Neural progenitor cell (in vitro differentiated cells): ENCODE results near the gene ANKDD1A. TPM values are rescaled to one million over a fixed set of nuclear protein-coding genes. Genes with fewer than 3 reads are reported as not detected.

Source experiments
- DNase-seq: peaks from one replicate; pipeline ENCODE4 v3.0.0-alpha.2; 2016; ENCODE audit warnings: low spot score
- H2AFZ ChIP-seq: fragments of 200-600 bp; sonication (generic); replicated peaks from 2 replicates; pipeline ENCODE4 v1.6.1; 2016; ENCODE audit warnings: antibody characterized with exemption
- H3F3A ChIP-seq: fragments of 200-600 bp; sonication (generic); 2 replicates; pipeline ENCODE4 v1.6.1; 2016; ENCODE audit warnings: antibody characterized with exemption, low read depth
- H3K27ac ChIP-seq: fragments of 200-600 bp; sonication (generic); 2 replicates; pipeline ENCODE4 v1.5.1; 2016; ENCODE audit warnings: mild to moderate bottlenecking
- H3K27me3 ChIP-seq: fragments of 200-600 bp; sonication (generic); 2 replicates; pipeline ENCODE4 v1.6.1; 2016; ENCODE audit warnings: mild to moderate bottlenecking, moderate library complexity
- H3K36me3 ChIP-seq: fragments of 200-600 bp; sonication (generic); 2 replicates; pipeline ENCODE4 v1.5.1; 2016
- H3K4me1 ChIP-seq: fragments of 200-600 bp; sonication (generic); 2 replicates; pipeline ENCODE4 v1.6.1; 2016; ENCODE audit warnings: mixed run types
- H3K4me2 ChIP-seq: fragments of 200-600 bp; sonication (generic); 2 replicates; pipeline ENCODE4 v1.6.1; 2016
- H3K4me3 ChIP-seq: fragments of 200-600 bp; sonication (generic); 2 replicates; pipeline ENCODE4 v1.5.1; 2016
- H3K79me2 ChIP-seq: fragments of 200-600 bp; sonication (generic); 2 replicates; pipeline ENCODE4 v1.6.1; 2016; ENCODE audit warnings: low read depth
- H3K9ac ChIP-seq: fragments of 200-600 bp; sonication (generic); 2 replicates; pipeline ENCODE4 v1.6.1; 2016
- H3K9me3 ChIP-seq: fragments of 200-600 bp; sonication (generic); 2 replicates; pipeline ENCODE4 v1.5.1; 2016; ENCODE audit warnings: low read depth
- H4K20me1 ChIP-seq: fragments of 200-600 bp; sonication (generic); 2 replicates; pipeline ENCODE4 v1.6.1; 2016; ENCODE audit warnings: low read depth
- H3K27ac Mint-ChIP-seq: 3 replicates; pipeline ENCODE4 v1.8.0; 2021; ENCODE audit warnings: mixed read lengths
- H3K27me3 Mint-ChIP-seq: 2 replicates; pipeline ENCODE4 v1.8.0; 2022; ENCODE audit warnings: low read depth, mild to moderate bottlenecking, inconsistent platforms, moderate library complexity, mixed read lengths; ENCODE audit not compliant: insufficient read depth
- H3K36me3 Mint-ChIP-seq: 3 replicates; pipeline ENCODE4 v1.8.0; 2021; ENCODE audit warnings: mixed read lengths
- H3K4me1 Mint-ChIP-seq: 3 replicates; pipeline ENCODE4 v1.8.0; 2021; ENCODE audit warnings: mixed read lengths
- H3K4me3 Mint-ChIP-seq: 3 replicates; pipeline ENCODE4 v1.8.0; 2021; ENCODE audit warnings: mild to moderate bottlenecking, moderate library complexity, mixed read lengths
- H3K9me3 Mint-ChIP-seq: 3 replicates; pipeline ENCODE4 v1.8.0; 2020; ENCODE audit warnings: mixed read lengths
- EZH2 ChIP-seq: fragments of 200-600 bp; sonication (generic); IDR thresholded peaks from 2 replicates; pipeline ENCODE4 v1.6.1; 2017; ENCODE audit warnings: antibody characterized with exemption, mild to moderate bottlenecking, moderate library complexity
- EZH2phosphoT487 ChIP-seq: fragments of 200-600 bp; sonication (generic); IDR thresholded peaks from 2 replicates; pipeline ENCODE4 v1.6.1; 2017; ENCODE audit warnings: antibody characterized with exemption
- total RNA-seq: library from RNA; depleted of rRNA; stranded (reverse); fragments of >200 nt; gene quantifications from 2 replicates; pipeline ENCODE4 v1.2.3, GENCODE V29; 2015; ENCODE audit warnings: low replicate concordance
- TF ChIP-seq, protein P1 (sequence below): fragments of 200-600 bp; sonication (generic); IDR thresholded peaks from 2 replicates; pipeline ENCODE4 v1.5.1; 2017; ENCODE audit warnings: antibody characterized with exemption, mild to moderate bottlenecking

Gene ANKDD1A
- total RNA-seq, 1 donor from 2014 or later, result 6.1 TPM

DNA sequence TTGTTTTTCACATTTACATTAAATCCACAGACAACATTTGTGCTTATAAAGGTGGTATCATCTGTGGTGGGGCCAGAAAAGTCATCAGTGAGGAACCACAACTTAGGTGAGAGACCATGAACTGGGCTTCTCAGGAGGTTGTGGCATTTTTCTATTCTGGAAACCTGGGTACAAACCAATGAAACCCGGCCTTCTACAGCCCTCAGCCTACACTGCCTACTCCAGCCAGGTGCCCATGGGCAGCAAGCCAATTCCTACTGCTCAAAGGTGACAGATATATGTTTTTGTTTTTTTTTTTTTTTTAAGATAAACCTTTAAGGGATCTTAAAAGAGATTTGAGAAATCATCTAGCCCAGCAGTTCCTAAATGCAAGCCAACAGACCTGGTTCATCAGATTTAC is 57.7 kb downstream of the ANKDD1A start:
- H3K9me3 Mint-ChIP-seq, result no peaks in the 10 kb centered on the region
- Histone ChIP-seq H2AFZ (no peak overlapping the region), H3K79me2 (no peaks in the 10 kb centered on the region), H3K9ac (no peak overlapping the region), H3K36me3 (peaks cover 5% of the 10 kb centered on the region), H4K20me1 (no peaks in the 10 kb centered on the region), H3K27ac (no peak overlapping the region), H3K4me2 (no peak overlapping the region), H3K4me3 (no peak overlapping the region), H3K4me1 (no peaks in the 10 kb centered on the region), H3K9me3 (no peaks in the 10 kb centered on the region), H3K27me3 (no peaks in the 10 kb centered on the region), H3F3A (no peaks in the 10 kb centered on the region)
- no peaks in the 10 kb centered on the region for H3K4me1 Mint-ChIP-seq
- H3K36me3 Mint-ChIP-seq, result peaks cover 35% of the 10 kb centered on the region
- H3K4me3 Mint-ChIP-seq, result no peak overlapping the region
- no peak overlapping the region for H3K27ac Mint-ChIP-seq
- TF ChIP-seq EZH2phosphoT487, result no peak
- peaks cover 2% of the 10 kb centered on the region for H3K27me3 Mint-ChIP-seq
- DNase-seq, result no peak

DNA sequence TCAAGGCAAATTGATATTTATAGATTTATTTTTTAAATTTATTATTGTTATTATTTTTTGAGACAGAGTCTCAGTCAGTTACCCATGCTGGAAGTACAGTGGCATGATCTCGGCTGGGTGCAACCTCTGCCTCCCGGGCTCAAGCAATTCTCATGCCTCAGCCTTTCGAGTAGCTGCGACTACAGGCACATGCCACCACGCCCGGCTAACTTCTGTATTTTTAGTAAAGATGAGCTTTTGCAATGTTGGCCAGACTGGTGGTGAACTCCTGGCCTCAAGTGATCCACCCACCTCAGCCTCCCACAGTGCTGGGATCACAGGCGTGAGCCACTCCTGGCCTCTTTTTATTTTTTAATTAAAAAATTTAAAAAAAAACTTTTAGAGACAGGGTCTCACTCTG is 59.0 kb downstream of the ANKDD1A start:
- peaks cover 8% of the 10 kb centered on the region for H3K36me3 ChIP-seq
- no peak overlapping the region for H3K4me2 ChIP-seq
- Mint-ChIP-seq H3K4me1 (no peaks in the 10 kb centered on the region), H3K27me3 (peaks cover 2% of the 10 kb centered on the region), H3K9me3 (no peaks in the 10 kb centered on the region), H3K4me3 (no peak overlapping the region), H3K27ac (no peak overlapping the region), H3K36me3 (peaks cover 31% of the 10 kb centered on the region)
- H3K9me3 ChIP-seq, result no peaks in the 10 kb centered on the region
- H2AFZ ChIP-seq, result no peak overlapping the region
- DNase-seq, result no peak
- H3F3A ChIP-seq, result no peaks in the 10 kb centered on the region
- H3K79me2 ChIP-seq, result no peaks in the 10 kb centered on the region
- no peak overlapping the region for H3K27ac ChIP-seq
- H3K4me1 ChIP-seq, result no peaks in the 10 kb centered on the region
- TF ChIP-seq EZH2 (no peak), EZH2phosphoT487 (no peak)
- TF ChIP-seq, protein P1, sequence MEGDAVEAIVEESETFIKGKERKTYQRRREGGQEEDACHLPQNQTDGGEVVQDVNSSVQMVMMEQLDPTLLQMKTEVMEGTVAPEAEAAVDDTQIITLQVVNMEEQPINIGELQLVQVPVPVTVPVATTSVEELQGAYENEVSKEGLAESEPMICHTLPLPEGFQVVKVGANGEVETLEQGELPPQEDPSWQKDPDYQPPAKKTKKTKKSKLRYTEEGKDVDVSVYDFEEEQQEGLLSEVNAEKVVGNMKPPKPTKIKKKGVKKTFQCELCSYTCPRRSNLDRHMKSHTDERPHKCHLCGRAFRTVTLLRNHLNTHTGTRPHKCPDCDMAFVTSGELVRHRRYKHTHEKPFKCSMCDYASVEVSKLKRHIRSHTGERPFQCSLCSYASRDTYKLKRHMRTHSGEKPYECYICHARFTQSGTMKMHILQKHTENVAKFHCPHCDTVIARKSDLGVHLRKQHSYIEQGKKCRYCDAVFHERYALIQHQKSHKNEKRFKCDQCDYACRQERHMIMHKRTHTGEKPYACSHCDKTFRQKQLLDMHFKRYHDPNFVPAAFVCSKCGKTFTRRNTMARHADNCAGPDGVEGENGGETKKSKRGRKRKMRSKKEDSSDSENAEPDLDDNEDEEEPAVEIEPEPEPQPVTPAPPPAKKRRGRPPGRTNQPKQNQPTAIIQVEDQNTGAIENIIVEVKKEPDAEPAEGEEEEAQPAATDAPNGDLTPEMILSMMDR, result no peak
- no peak overlapping the region for H3K9ac ChIP-seq
- H4K20me1 ChIP-seq, result no peaks in the 10 kb centered on the region
- H3K4me3 ChIP-seq, result no peak overlapping the region
- no peaks in the 10 kb centered on the region for H3K27me3 ChIP-seq

DNA sequence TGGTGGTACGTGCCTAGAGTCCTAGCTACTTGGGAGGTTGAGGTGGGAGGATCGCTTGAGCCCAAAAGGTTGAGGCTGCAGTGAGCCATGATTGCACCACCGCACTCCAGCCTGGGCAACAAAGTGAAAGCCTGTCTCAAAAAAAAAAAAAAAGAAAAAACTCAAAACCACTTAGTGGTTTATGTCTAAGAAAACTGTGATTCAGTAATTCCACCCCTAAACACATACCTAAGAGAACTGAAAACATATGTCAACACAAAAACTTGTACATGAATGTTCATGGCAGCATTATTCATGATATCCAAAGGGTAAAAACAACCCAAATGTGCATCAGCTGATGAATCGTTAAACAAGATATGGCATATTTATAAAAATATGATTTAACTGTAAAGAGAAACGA is 63.7 kb downstream of the ANKDD1A start:
- peaks cover 20% of the 10 kb centered on the region for H3K4me1 Mint-ChIP-seq
- no peak overlapping the region for H3K4me3 Mint-ChIP-seq
- H3K27me3 Mint-ChIP-seq, result no peaks in the 10 kb centered on the region
- Histone ChIP-seq H3F3A (peaks cover 21% of the 10 kb centered on the region), H3K27ac (no peak overlapping the region), H3K79me2 (no peaks in the 10 kb centered on the region), H4K20me1 (no peaks in the 10 kb centered on the region), H2AFZ (no peak overlapping the region), H3K4me3 (no peak overlapping the region), H3K9me3 (no peaks in the 10 kb centered on the region), H3K4me1 (peaks cover 18% of the 10 kb centered on the region), H3K9ac (no peak overlapping the region), H3K4me2 (no peak overlapping the region), H3K36me3 (peaks cover 8% of the 10 kb centered on the region), H3K27me3 (no peaks in the 10 kb centered on the region)
- no peaks in the 10 kb centered on the region for H3K9me3 Mint-ChIP-seq
- H3K27ac Mint-ChIP-seq, result no peak overlapping the region
- no peak for TF ChIP-seq EZH2phosphoT487
- no peak for TF ChIP-seq EZH2
- TF ChIP-seq, protein P1, result no peak
- DNase-seq, result no peak
- peaks cover 20% of the 10 kb centered on the region for H3K36me3 Mint-ChIP-seq

DNA sequence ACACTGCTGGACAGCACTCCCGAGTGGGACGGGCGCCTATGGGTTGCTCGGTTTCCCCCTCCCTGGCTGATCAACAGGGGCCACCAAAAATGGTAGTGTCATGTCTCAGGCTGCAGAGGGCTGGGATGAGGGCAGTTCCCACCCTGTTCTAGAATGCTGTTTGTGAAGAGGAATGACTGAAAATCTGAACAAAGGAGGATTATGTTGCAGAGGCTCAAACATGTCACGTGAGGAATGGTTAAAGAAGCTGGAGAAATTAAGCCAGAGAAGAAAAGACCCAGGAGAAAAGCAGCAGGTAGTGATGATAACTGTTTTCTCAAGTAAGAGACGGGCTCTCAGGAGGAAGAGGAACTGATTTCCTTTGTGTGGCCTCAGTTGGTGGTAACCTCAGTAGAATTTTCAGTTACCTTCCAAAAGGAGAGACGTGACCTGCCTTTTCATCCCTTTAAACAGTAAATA is 67.6 kb downstream of the ANKDD1A start:
- peak; percentile 62 for DNase-seq
- Histone ChIP-seq H3K79me2 (no peaks in the 10 kb centered on the region), H3K4me2 (peak overlapping the region; percentile 69), H2AFZ (no peak overlapping the region), H3K36me3 (peaks cover 5% of the 10 kb centered on the region), H3K9ac (no peak overlapping the region), H3K27me3 (no peaks in the 10 kb centered on the region), H3K27ac (peak overlapping the region; percentile 90), H4K20me1 (no peaks in the 10 kb centered on the region), H3K4me3 (peak overlapping the region; percentile 19), H3K9me3 (no peaks in the 10 kb centered on the region), H3F3A (peaks cover 33% of the 10 kb centered on the region), H3K4me1 (peaks cover 35% of the 10 kb centered on the region)
- peaks cover 39% of the 10 kb centered on the region for H3K4me1 Mint-ChIP-seq
- peak overlapping the region; percentile 25 for H3K4me3 Mint-ChIP-seq
- peak overlapping the region; percentile 78 for H3K27ac Mint-ChIP-seq
- no peaks in the 10 kb centered on the region for H3K27me3 Mint-ChIP-seq
- TF ChIP-seq EZH2phosphoT487 (no peak), EZH2 (no peak)
- TF ChIP-seq, protein P1, result peak; percentile 4
- peaks cover 15% of the 10 kb centered on the region for H3K36me3 Mint-ChIP-seq
- no peaks in the 10 kb centered on the region for H3K9me3 Mint-ChIP-seq
